SK-N-SH treated with all-trans-retinoic acid at 6 μM for 48 hours (cell line): ENCODE measurements around the gene NMT1.
A peak's percentile ranks its signal among the peaks of the same experiment; 100 is the strongest.

Experiments used
- ATAC-seq: fragments of 200-7000 bp; cut with Tn5 transposase; 3 replicates; pipeline ENCODE4 v1.9.1; 2020; ENCODE audit warnings: mild to moderate bottlenecking, moderate library complexity
- ARNTL ChIP-seq: fragments of 450-650 bp; formaldehyde crosslinking; IDR thresholded peaks from 2 replicates; pipeline ENCODE4 v1.5.0; 2020; ENCODE audit warnings: low read depth, mild to moderate bottlenecking, moderate library complexity, borderline replicate concordance
- CSDC2 ChIP-seq: fragments of 250-450 bp; sonication (Bioruptor Pico); IDR thresholded peaks from 2 replicates; pipeline ENCODE4 v1.5.0; 2020; ENCODE audit warnings: mild to moderate bottlenecking, moderate library complexity
- ESRRG ChIP-seq: fragments of 250-450 bp; sonication (Bioruptor Pico); IDR thresholded peaks from 2 replicates; pipeline ENCODE4 v1.6.1; 2021; ENCODE audit warnings: mild to moderate bottlenecking
- GLIS3 ChIP-seq: fragments of 250-450 bp; sonication (Bioruptor Pico); IDR thresholded peaks from 2 replicates; pipeline ENCODE4 v1.5.0; 2020; ENCODE audit warnings: mild to moderate bottlenecking, moderate library complexity
- ISL1 ChIP-seq: fragments of 250-450 bp; sonication (Bioruptor Pico); IDR thresholded peaks from 2 replicates; pipeline ENCODE4 v2.1.2; 2022; ENCODE audit warnings: mild to moderate bottlenecking, moderate library complexity
- OSR1 ChIP-seq: fragments of 250-450 bp; sonication (Bioruptor Pico); IDR thresholded peaks from 2 replicates; pipeline ENCODE4 v1.8.0; 2022; ENCODE audit warnings: moderate library complexity, mild to moderate bottlenecking, inconsistent platforms
- PPARA ChIP-seq: fragments of 250-450 bp; sonication (Bioruptor Pico); IDR thresholded peaks from 2 replicates; pipeline ENCODE4 v1.5.0; 2020; ENCODE audit warnings: mild to moderate bottlenecking, borderline replicate concordance
- RARB ChIP-seq: fragments of 250-450 bp; sonication (Bioruptor Pico); IDR thresholded peaks from 2 replicates; pipeline ENCODE4 v1.8.0; 2021; ENCODE audit warnings: mild to moderate bottlenecking, moderate library complexity
- SNAI2 ChIP-seq: fragments of 250-450 bp; sonication (Bioruptor Pico); IDR thresholded peaks from 2 replicates; pipeline ENCODE4 v1.5.0; 2020; ENCODE audit warnings: mild to moderate bottlenecking, moderate library complexity
- TCF4 ChIP-seq: fragments of 250-450 bp; sonication (Bioruptor Pico); IDR thresholded peaks from 2 replicates; pipeline ENCODE4 v1.8.0; 2021; ENCODE audit warnings: mild to moderate bottlenecking, moderate library complexity, borderline replicate concordance
- TOX ChIP-seq: fragments of 250-450 bp; sonication (Bioruptor Pico); IDR thresholded peaks from 2 replicates; pipeline ENCODE4 v1.8.0; 2021; ENCODE audit warnings: mild to moderate bottlenecking, moderate library complexity, borderline replicate concordance
- ZC3H10 ChIP-seq: fragments of 250-450 bp; sonication (Bioruptor Pico); IDR thresholded peaks from 2 replicates; pipeline ENCODE4 v1.5.1; 2021; ENCODE audit warnings: mild to moderate bottlenecking, moderate library complexity
- ZFP3 ChIP-seq: fragments of 250-450 bp; sonication (Bioruptor Pico); IDR thresholded peaks from 2 replicates; pipeline ENCODE4 v1.5.0; 2020; ENCODE audit warnings: mild to moderate bottlenecking, moderate library complexity
- ZFP30 ChIP-seq: fragments of 450-650 bp; formaldehyde crosslinking; IDR thresholded peaks from 2 replicates; pipeline ENCODE4 v1.5.0; 2022; ENCODE audit warnings: mild to moderate bottlenecking, moderate library complexity
- ZNF565 ChIP-seq: fragments of 450-650 bp; formaldehyde crosslinking; conservative IDR thresholded peaks from 2 replicates; pipeline ENCODE4 v1.5.0; 2020; ENCODE audit warnings: low read depth, mild to moderate bottlenecking, moderate library complexity
- ZNF70 ChIP-seq: fragments of 450-650 bp; formaldehyde crosslinking; IDR thresholded peaks from 2 replicates; pipeline ENCODE4 v1.5.0; 2020; ENCODE audit warnings: mild to moderate bottlenecking, moderate library complexity
- ZNF8 ChIP-seq: fragments of 450-650 bp; formaldehyde crosslinking; IDR thresholded peaks from 2 replicates; pipeline ENCODE4 v1.5.0; 2020; ENCODE audit warnings: mild to moderate bottlenecking, moderate library complexity
- TF ChIP-seq, protein P1 (sequence below): fragments of 250-450 bp; sonication (Bioruptor Pico); IDR thresholded peaks from 2 replicates; pipeline ENCODE4 v1.5.1; 2020; ENCODE audit warnings: low read depth, mild to moderate bottlenecking, moderate library complexity
- TF ChIP-seq, protein P2 (sequence below): fragments of 250-450 bp; sonication (Bioruptor Pico); IDR thresholded peaks from 2 replicates; pipeline ENCODE4 v1.8.0; 2021; ENCODE audit warnings: low read depth, mild to moderate bottlenecking, moderate library complexity, borderline replicate concordance
- TF ChIP-seq, protein P3 (sequence below): fragments of 250-450 bp; sonication (Bioruptor Pico); IDR thresholded peaks from 2 replicates; pipeline ENCODE4 v1.8.0; 2020; ENCODE audit warnings: mild to moderate bottlenecking, moderate library complexity, borderline replicate concordance
- TF ChIP-seq, protein P4 (sequence below): fragments of 250-450 bp; sonication (Bioruptor Pico); IDR thresholded peaks from 2 replicates; pipeline ENCODE4 v1.5.0; 2020; ENCODE audit warnings: mild to moderate bottlenecking, moderate library complexity

The NMT1 gene

DNA sequence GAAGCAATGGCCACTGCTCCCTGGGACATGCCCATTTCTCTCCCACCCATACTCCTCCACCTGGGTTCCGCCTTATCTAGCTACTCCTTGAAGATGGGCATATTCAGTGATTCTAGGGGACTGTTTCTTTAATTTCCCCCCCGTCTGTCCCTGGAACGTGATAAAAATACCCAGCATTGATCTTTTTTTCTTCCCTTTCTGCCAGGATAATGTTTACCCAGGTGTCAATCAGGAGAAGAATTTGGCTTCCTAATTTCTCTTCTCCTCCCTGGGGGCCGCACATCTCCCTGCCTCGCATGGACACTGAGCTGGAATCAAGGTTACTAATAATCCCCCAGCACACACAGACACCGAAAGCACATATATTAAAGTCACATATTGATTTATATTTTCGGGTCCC is 44.9 kb upstream of the NMT1 start:
- no peak for ATAC-seq
- no peak for TF ChIP-seq ISL1 (CRISPR knock-in tag)
- no peak for TF ChIP-seq ZNF8 (CRISPR knock-in tag)
- TF ChIP-seq ZFP3 (CRISPR knock-in tag), result no peak
- TF ChIP-seq, protein P1, sequence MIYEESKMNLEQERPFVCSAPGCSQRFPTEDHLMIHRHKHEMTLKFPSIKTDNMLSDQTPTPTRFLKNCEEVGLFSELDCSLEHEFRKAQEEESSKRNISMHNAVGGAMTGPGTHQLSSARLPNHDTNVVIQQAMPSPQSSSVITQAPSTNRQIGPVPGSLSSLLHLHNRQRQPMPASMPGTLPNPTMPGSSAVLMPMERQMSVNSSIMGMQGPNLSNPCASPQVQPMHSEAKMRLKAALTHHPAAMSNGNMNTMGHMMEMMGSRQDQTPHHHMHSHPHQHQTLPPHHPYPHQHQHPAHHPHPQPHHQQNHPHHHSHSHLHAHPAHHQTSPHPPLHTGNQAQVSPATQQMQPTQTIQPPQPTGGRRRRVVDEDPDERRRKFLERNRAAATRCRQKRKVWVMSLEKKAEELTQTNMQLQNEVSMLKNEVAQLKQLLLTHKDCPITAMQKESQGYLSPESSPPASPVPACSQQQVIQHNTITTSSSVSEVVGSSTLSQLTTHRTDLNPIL (CRISPR knock-in tag), result no peak
- no peak for TF ChIP-seq PPARA
- TF ChIP-seq ZNF70 (CRISPR knock-in tag), result no peak
- TF ChIP-seq GLIS3 (CRISPR knock-in tag), result no peak
- no peak for TF ChIP-seq RARB (CRISPR knock-in tag)
- no peak for TF ChIP-seq TOX (CRISPR knock-in tag)
- TF ChIP-seq ESRRG (CRISPR knock-in tag), result no peak
- no peak for TF ChIP-seq ARNTL (CRISPR knock-in tag)
- no peak for TF ChIP-seq TCF4 (CRISPR knock-in tag)
- TF ChIP-seq ZC3H10 (CRISPR knock-in tag), result no peak
- no peak for TF ChIP-seq CSDC2 (CRISPR knock-in tag)

DNA sequence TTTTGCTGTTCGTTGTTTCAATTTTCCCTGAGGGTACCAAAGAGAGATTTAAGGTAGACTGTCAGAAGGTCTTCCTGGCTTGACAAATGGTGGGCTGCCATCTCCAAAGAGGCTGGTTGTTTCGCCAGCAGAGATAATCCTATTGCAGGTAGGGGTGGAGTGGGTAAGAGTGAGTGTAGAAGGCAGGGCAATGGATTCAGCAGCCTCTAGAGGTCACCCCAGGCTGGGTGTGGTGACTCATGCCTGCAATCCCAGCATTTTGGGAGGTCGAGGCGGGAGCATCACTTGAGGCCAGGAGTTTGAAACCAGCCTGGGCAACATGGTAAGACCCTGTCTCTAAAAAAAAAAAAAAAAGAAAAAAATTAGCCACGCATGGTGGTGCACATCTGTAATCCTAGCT is 44.3 kb upstream of the NMT1 start:
- no peak for ATAC-seq
- TF ChIP-seq GLIS3 (CRISPR knock-in tag) (no peak), OSR1 (CRISPR knock-in tag) (no peak), SNAI2 (no peak), PPARA (no peak), RARB (CRISPR knock-in tag) (no peak), ISL1 (CRISPR knock-in tag) (no peak), ZFP3 (CRISPR knock-in tag) (no peak), ARNTL (CRISPR knock-in tag) (no peak), ZFP30 (CRISPR knock-in tag) (no peak), ZNF70 (CRISPR knock-in tag) (no peak), ZC3H10 (CRISPR knock-in tag) (no peak), ZNF565 (CRISPR knock-in tag) (no peak), CSDC2 (CRISPR knock-in tag) (no peak), ZNF8 (CRISPR knock-in tag) (no peak)
- TF ChIP-seq, protein P2, sequence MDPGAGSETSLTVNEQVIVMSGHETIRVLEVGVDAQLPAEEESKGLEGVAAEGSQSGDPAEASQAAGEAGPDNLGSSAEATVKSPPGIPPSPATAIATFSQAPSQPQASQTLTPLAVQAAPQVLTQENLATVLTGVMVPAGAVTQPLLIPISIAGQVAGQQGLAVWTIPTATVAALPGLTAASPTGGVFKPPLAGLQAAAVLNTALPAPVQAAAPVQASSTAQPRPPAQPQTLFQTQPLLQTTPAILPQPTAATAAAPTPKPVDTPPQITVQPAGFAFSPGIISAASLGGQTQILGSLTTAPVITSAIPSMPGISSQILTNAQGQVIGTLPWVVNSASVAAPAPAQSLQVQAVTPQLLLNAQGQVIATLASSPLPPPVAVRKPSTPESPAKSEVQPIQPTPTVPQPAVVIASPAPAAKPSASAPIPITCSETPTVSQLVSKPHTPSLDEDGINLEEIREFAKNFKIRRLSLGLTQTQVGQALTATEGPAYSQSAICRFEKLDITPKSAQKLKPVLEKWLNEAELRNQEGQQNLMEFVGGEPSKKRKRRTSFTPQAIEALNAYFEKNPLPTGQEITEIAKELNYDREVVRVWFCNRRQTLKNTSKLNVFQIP, result no peak
- TF ChIP-seq, protein P3, sequence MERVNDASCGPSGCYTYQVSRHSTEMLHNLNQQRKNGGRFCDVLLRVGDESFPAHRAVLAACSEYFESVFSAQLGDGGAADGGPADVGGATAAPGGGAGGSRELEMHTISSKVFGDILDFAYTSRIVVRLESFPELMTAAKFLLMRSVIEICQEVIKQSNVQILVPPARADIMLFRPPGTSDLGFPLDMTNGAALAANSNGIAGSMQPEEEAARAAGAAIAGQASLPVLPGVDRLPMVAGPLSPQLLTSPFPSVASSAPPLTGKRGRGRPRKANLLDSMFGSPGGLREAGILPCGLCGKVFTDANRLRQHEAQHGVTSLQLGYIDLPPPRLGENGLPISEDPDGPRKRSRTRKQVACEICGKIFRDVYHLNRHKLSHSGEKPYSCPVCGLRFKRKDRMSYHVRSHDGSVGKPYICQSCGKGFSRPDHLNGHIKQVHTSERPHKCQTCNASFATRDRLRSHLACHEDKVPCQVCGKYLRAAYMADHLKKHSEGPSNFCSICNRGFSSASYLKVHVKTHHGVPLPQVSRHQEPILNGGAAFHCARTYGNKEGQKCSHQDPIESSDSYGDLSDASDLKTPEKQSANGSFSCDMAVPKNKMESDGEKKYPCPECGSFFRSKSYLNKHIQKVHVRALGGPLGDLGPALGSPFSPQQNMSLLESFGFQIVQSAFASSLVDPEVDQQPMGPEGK, result no peak
- TF ChIP-seq, all 23 proteins: peak for 0

DNA sequence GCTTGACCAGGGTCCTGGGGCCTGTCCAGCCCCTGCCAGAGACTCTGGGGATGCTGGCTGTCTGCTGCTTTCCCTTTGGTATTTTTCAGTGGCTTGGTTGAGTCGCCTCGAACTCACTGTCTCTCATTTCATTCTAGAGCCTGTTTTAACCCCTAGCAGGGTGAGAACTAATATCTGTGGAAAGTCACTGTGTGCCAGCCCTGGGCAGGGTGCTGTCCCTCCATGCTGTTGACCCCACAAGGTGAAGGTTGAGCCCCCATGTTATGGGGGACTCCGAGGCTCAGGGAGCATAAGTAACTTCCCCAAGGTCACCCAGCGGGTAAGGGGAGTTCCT is 42.6 kb upstream of the NMT1 start:
- no peak for TF ChIP-seq ZFP3 (CRISPR knock-in tag)
- TF ChIP-seq ZFP30 (CRISPR knock-in tag), result no peak
- TF ChIP-seq TOX (CRISPR knock-in tag), result no peak
- no peak for TF ChIP-seq ARNTL (CRISPR knock-in tag)
- TF ChIP-seq, protein P1 (CRISPR knock-in tag), result no peak
- no peak for TF ChIP-seq OSR1 (CRISPR knock-in tag)
- no peak for TF ChIP-seq ZNF8 (CRISPR knock-in tag)
- TF ChIP-seq, protein P4, sequence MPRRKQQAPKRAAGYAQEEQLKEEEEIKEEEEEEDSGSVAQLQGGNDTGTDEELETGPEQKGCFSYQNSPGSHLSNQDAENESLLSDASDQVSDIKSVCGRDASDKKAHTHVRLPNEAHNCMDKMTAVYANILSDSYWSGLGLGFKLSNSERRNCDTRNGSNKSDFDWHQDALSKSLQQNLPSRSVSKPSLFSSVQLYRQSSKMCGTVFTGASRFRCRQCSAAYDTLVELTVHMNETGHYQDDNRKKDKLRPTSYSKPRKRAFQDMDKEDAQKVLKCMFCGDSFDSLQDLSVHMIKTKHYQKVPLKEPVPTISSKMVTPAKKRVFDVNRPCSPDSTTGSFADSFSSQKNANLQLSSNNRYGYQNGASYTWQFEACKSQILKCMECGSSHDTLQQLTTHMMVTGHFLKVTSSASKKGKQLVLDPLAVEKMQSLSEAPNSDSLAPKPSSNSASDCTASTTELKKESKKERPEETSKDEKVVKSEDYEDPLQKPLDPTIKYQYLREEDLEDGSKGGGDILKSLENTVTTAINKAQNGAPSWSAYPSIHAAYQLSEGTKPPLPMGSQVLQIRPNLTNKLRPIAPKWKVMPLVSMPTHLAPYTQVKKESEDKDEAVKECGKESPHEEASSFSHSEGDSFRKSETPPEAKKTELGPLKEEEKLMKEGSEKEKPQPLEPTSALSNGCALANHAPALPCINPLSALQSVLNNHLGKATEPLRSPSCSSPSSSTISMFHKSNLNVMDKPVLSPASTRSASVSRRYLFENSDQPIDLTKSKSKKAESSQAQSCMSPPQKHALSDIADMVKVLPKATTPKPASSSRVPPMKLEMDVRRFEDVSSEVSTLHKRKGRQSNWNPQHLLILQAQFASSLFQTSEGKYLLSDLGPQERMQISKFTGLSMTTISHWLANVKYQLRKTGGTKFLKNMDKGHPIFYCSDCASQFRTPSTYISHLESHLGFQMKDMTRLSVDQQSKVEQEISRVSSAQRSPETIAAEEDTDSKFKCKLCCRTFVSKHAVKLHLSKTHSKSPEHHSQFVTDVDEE (CRISPR knock-in tag), result no peak
- no peak for TF ChIP-seq RARB (CRISPR knock-in tag)
- TF ChIP-seq CSDC2 (CRISPR knock-in tag), result no peak
- TF ChIP-seq ZNF70 (CRISPR knock-in tag), result no peak
- no peak for TF ChIP-seq ZNF565 (CRISPR knock-in tag)
- TF ChIP-seq ZC3H10 (CRISPR knock-in tag), result no peak
- no peak for TF ChIP-seq PPARA
- TF ChIP-seq ESRRG (CRISPR knock-in tag), result no peak
- no peak for TF ChIP-seq TCF4 (CRISPR knock-in tag)
- peak; percentile 8 for ATAC-seq
